ENCODE results near the gene MUC21.
"Not testable (repeated sequence)": the region's sequence is repeated elsewhere in the genome, so short reads cannot be mapped to it uniquely, and the experiment has no call there.

The MUC21 gene

GRCh38 chr6:31011153-31011552 is 27.6 kb downstream of the MUC21 start:
- in situ Hi-C loops (cut with MboI; ENCODE audit: low pct_unique_long_range_greater_than_20kb, low sequenced_read_pairs, unreplicated experiment), result no loop called here
- DNase-seq (ENCODE audit: low spot score), result no peak
- no peak for TF ChIP-seq CTCF (IDR thresholded peaks at IDR 0.05; ENCODE audit: extremely low read depth, insufficient read depth, missing control alignments)

GRCh38 chr6:31016659-31017299 is 33.3 kb downstream of the MUC21 start:
- in situ Hi-C loops (cut with MboI; ENCODE audit: low pct_unique_long_range_greater_than_20kb, low sequenced_read_pairs, unreplicated experiment), result no loop called here
- no peak for DNase-seq (ENCODE audit: low spot score)
- TF ChIP-seq CTCF (IDR thresholded peaks at IDR 0.05; ENCODE audit: extremely low read depth, insufficient read depth, missing control alignments), result no peak

- not testable (repeated sequence) for DNase-seq (ENCODE audit: low spot score)
Observed at GRCh38 chr6:31017436-31017835, 33.9 kb downstream of the MUC21 start.

GRCh38 chr6:31020057-31020456 is 36.5 kb downstream of the MUC21 start:
- no peak for TF ChIP-seq CTCF (IDR thresholded peaks at IDR 0.05; ENCODE audit: extremely low read depth, insufficient read depth, missing control alignments)
- in situ Hi-C loops (cut with MboI; ENCODE audit: low pct_unique_long_range_greater_than_20kb, low sequenced_read_pairs, unreplicated experiment), result no loop called here
- no peak for DNase-seq (ENCODE audit: low spot score)

More at GRCh38 chr6:31017436-31017835, 33.9 kb downstream of the MUC21 start:
- in situ Hi-C loops (cut with MboI; ENCODE audit: low pct_unique_long_range_greater_than_20kb, low sequenced_read_pairs, unreplicated experiment), result not testable (repeated sequence)

GRCh38 chr6:31020631-31021255 is 37.2 kb downstream of the MUC21 start:
- in situ Hi-C loops (cut with MboI; ENCODE audit: low pct_unique_long_range_greater_than_20kb, low sequenced_read_pairs, unreplicated experiment); DNase-seq (ENCODE audit: low spot score): not testable (repeated sequence)

- in situ Hi-C loops (cut with MboI; ENCODE audit: low pct_unique_long_range_greater_than_20kb, low sequenced_read_pairs, unreplicated experiment); DNase-seq (ENCODE audit: low spot score): not testable (repeated sequence)
Observed at GRCh38 chr6:31021705-31022531, 38.4 kb downstream of the MUC21 start.

- in situ Hi-C loops (cut with MboI; ENCODE audit: low pct_unique_long_range_greater_than_20kb, low sequenced_read_pairs, unreplicated experiment), result no loop called here
- no peak for DNase-seq (ENCODE audit: low spot score)
- TF ChIP-seq CTCF (IDR thresholded peaks at IDR 0.05; ENCODE audit: extremely low read depth, insufficient read depth, missing control alignments), result no peak
Observed at GRCh38 chr6:31025595-31025994, 42.1 kb downstream of the MUC21 start.

GRCh38 chr6:31031095-31031494 is 47.6 kb downstream of the MUC21 start:
- in situ Hi-C loops (cut with MboI; ENCODE audit: low pct_unique_long_range_greater_than_20kb, low sequenced_read_pairs, unreplicated experiment), result no loop called here
- TF ChIP-seq CTCF (IDR thresholded peaks at IDR 0.05; ENCODE audit: extremely low read depth, insufficient read depth, missing control alignments), result no peak
- DNase-seq (ENCODE audit: low spot score), result no peak
